H9 (cell line): ENCODE results near the gene SOD1. TPM values are rescaled to one million over a fixed set of nuclear protein-coding genes. Genes with fewer than 3 reads are reported as not detected.

Experiments used
- DNase-seq: peaks from one replicate; pipeline ENCODE4 v3.0.0-alpha.2; 2017
- H2AFZ ChIP-seq: one replicate; pipeline ENCODE4 v1.6.1; 2013; ENCODE audit warnings: mild to moderate bottlenecking, low read length, control low read depth, moderate library complexity
- H2AK5ac ChIP-seq: 2 replicates; pipeline ENCODE4 v1.6.1; 2013; ENCODE audit warnings: low read length, control low read depth, mixed read lengths; ENCODE audit not compliant: insufficient read length
- H2BK120ac ChIP-seq: one replicate; pipeline ENCODE4 v1.6.1; 2013; ENCODE audit warnings: low read depth, mild to moderate bottlenecking, low read length, control low read depth, inconsistent platforms; ENCODE audit not compliant: poor library complexity, severe bottlenecking
- H2BK12ac ChIP-seq: 2 replicates; pipeline ENCODE4 v1.6.1; 2013; ENCODE audit warnings: low read length, control low read depth, mixed read lengths, low read depth; ENCODE audit not compliant: insufficient read length
- H2BK15ac ChIP-seq: 2 replicates; pipeline ENCODE4 v1.6.1; 2013; ENCODE audit warnings: low read depth, low read length, control low read depth
- H2BK20ac ChIP-seq: one replicate; pipeline ENCODE4 v1.6.1; 2013; ENCODE audit warnings: low read depth, mild to moderate bottlenecking, low read length, control low read depth, inconsistent platforms; ENCODE audit not compliant: poor library complexity, severe bottlenecking
- H2BK5ac ChIP-seq: 2 replicates; pipeline ENCODE4 v1.6.1; 2013; ENCODE audit warnings: low read length, control low read depth, mixed read lengths; ENCODE audit not compliant: insufficient read length
- H3K14ac ChIP-seq: 2 replicates; pipeline ENCODE4 v1.6.1; 2013; ENCODE audit warnings: low read length, control low read depth; ENCODE audit not compliant: insufficient read depth
- H3K18ac ChIP-seq: 2 replicates; pipeline ENCODE4 v1.6.1; 2013; ENCODE audit warnings: low read depth, mild to moderate bottlenecking, mixed read lengths, low read length, control low read depth; ENCODE audit not compliant: insufficient read length
- H3K23ac ChIP-seq: 2 replicates; pipeline ENCODE4 v1.6.1; 2013; ENCODE audit warnings: low read length, control low read depth, mixed read lengths, low read depth; ENCODE audit not compliant: insufficient read length
- H3K23me2 ChIP-seq: 2 replicates; pipeline ENCODE4 v1.6.1; 2013; ENCODE audit warnings: low read depth, mild to moderate bottlenecking, mixed read lengths, low read length, control low read depth; ENCODE audit not compliant: insufficient read length, poor library complexity, severe bottlenecking
- H3K27ac ChIP-seq: 2 replicates; pipeline ENCODE4 v1.5.1; 2013; ENCODE audit warnings: low read length, control low read depth, mixed read lengths, low read depth; ENCODE audit not compliant: insufficient read length
- H3K27me3 ChIP-seq: 2 replicates; pipeline ENCODE4 v1.6.1; 2013; ENCODE audit warnings: low read length, control low read depth, inconsistent platforms; ENCODE audit not compliant: insufficient read depth
- H3K4ac ChIP-seq: 2 replicates; pipeline ENCODE4 v1.6.1; 2013; ENCODE audit warnings: low read depth, mild to moderate bottlenecking, control low read depth, inconsistent platforms, low read length, moderate library complexity
- H3K4me1 ChIP-seq: 2 replicates; pipeline ENCODE4 v1.6.1; 2013; ENCODE audit warnings: low read length, control low read depth, inconsistent platforms; ENCODE audit not compliant: insufficient read depth
- H3K4me2 ChIP-seq: 2 replicates; pipeline ENCODE4 v1.6.1; 2013; ENCODE audit warnings: low read length, control low read depth, mixed read lengths; ENCODE audit not compliant: insufficient read length, insufficient read depth
- H3K56ac ChIP-seq: 2 replicates; pipeline ENCODE4 v1.6.1; 2013; ENCODE audit warnings: low read depth, mild to moderate bottlenecking, mixed read lengths, low read length, control low read depth; ENCODE audit not compliant: insufficient read length
- H3K79me1 ChIP-seq: 2 replicates; pipeline ENCODE4 v1.6.1; 2013; ENCODE audit warnings: low read depth, mild to moderate bottlenecking, moderate library complexity, low read length, control low read depth, inconsistent platforms; ENCODE audit not compliant: insufficient read depth, poor library complexity, severe bottlenecking
- H3K79me2 ChIP-seq: 2 replicates; pipeline ENCODE4 v1.6.1; 2013; ENCODE audit warnings: low read length, control low read depth, inconsistent platforms; ENCODE audit not compliant: insufficient read depth
- H3K9ac ChIP-seq: 2 replicates; pipeline ENCODE4 v1.6.1; 2013; ENCODE audit warnings: low read length, control low read depth, mixed read lengths; ENCODE audit not compliant: insufficient read length; ENCODE audit errors: extremely low read depth
- H3K9me3 ChIP-seq: one replicate; pipeline ENCODE4 v1.6.1; 2013; ENCODE audit warnings: low read depth, low read length, inconsistent platforms; ENCODE audit not compliant: control insufficient read depth
- H3T11ph ChIP-seq: one replicate; pipeline ENCODE4 v1.6.1; 2013; ENCODE audit warnings: mild to moderate bottlenecking, low read length, control low read depth, inconsistent platforms
- H4K20me1 ChIP-seq: one replicate; pipeline ENCODE4 v1.6.1; 2013; ENCODE audit not compliant: control insufficient read depth, insufficient read length, insufficient read depth
- H4K5ac ChIP-seq: 2 replicates; pipeline ENCODE4 v1.6.1; 2013; ENCODE audit warnings: low read depth, mild to moderate bottlenecking, mixed read lengths, low read length, control low read depth; ENCODE audit not compliant: insufficient read length
- H4K8ac ChIP-seq: replicated peaks from 2 replicates; pipeline ENCODE4 v1.6.1; 2013; ENCODE audit warnings: low read length, control low read depth, mixed read lengths, low read depth; ENCODE audit not compliant: insufficient read length
- H4K91ac ChIP-seq: 2 replicates; pipeline ENCODE4 v1.6.1; 2013; ENCODE audit warnings: low read depth, mild to moderate bottlenecking, moderate library complexity, mixed read lengths, low read length, control low read depth; ENCODE audit not compliant: insufficient read length
- H3K27ac Mint-ChIP-seq, 3 experiments: 2 replicates in 2 of 3; 3 replicates in 1 of 3; pipeline ENCODE4 v1.8.0; 2020 to 2021; ENCODE audit warnings: mixed read lengths in 3 of 3, mild to moderate bottlenecking in 1 of 3, moderate library complexity in 1 of 3
- H3K27me3 Mint-ChIP-seq: 2 replicates; pipeline ENCODE4 v1.8.0; 2021; ENCODE audit warnings: low read depth, mild to moderate bottlenecking, moderate library complexity, mixed read lengths
- H3K36me3 Mint-ChIP-seq, 3 experiments: 2 replicates in 2 of 3; 3 replicates in 1 of 3; pipeline ENCODE4 v1.8.0; 2020 to 2021; ENCODE audit warnings: low read depth in 3 of 3, mixed read lengths in 3 of 3; ENCODE audit not compliant: insufficient read depth in 1 of 3
- H3K4me1 Mint-ChIP-seq, 2 experiments: 2 replicates each; pipeline ENCODE4 v1.8.0; 2020; ENCODE audit warnings: mixed read lengths in 2 of 2
- H3K4me3 Mint-ChIP-seq, 2 experiments: 2 replicates in 1 of 2; 3 replicates in 1 of 2; pipeline ENCODE4 v1.8.0; 2020 to 2021; ENCODE audit warnings: mild to moderate bottlenecking in 2 of 2, mixed read lengths in 2 of 2, moderate library complexity in 1 of 2
- H3K9me3 Mint-ChIP-seq, 2 experiments: 2 replicates in 1 of 2; 3 replicates in 1 of 2; pipeline ENCODE4 v1.8.0; 2020; ENCODE audit warnings: mild to moderate bottlenecking in 2 of 2, mixed read lengths in 2 of 2, moderate library complexity in 1 of 2
- CTCF ChIP-seq: fragments of 200-600 bp; sonication (generic); conservative IDR thresholded peaks from 3 replicates; pipeline ENCODE4 v1.8.0; 2021; ENCODE audit warnings: antibody characterized with exemption, mild to moderate bottlenecking
- WGBS: extraction: QIAGEN DNeasy Blood & Tissue Kit; methylation state at CpG from one replicate; pipeline ENCODE4 v1.1.7; 2013; ENCODE audit warnings: missing lambda C conversion rate, low lambda C conversion rate, mixed read lengths; ENCODE audit not compliant: insufficient read length; ENCODE audit errors: extremely low coverage; 5-methylcytosine and 5-hydroxymethylcytosine counted together
- total RNA-seq: library from RNA; stranded (reverse); gene quantifications from 2 replicates; pipeline ENCODE4 v1.2.1, GENCODE V29; 2021

The SOD1 gene
- total RNA-seq, 1 experiment from 2014 or later, result 201 TPM

DNA sequence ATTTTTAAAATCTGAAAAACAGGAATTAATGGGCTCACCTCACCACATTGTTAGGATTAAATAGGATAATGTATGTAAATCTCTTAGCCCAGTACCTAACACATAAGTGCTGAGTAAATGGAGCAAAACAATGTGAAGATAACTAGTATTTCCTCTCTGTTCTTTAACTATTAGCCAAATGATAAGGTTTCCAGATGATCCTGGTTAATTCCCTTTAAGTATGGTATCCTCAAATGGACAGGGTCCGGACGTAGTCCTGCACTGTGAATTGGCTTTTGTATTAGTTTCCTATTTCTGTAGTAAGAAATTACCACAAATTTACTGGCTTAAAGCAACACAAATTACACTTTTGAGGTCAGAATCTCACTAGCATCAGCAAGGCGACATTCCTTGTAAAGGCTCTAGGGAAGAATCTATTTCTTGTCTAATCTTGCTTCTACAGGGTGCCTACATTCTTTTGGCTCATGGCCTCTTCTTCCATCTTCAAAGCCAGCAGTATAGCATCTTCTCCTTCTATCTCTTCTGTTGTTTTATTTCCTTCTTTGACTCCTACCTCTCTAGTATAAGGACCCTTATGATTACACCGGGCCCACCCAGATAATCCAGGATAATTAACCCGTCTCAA, 55.4 kb downstream of the SOD1 start:
- no peak overlapping the region for H2AK5ac ChIP-seq
- no peaks in the 10 kb centered on the region for H4K20me1 ChIP-seq
- H3K4me1 ChIP-seq, result no peaks in the 10 kb centered on the region
- H2AFZ ChIP-seq, result no peak overlapping the region
- H3K79me2 ChIP-seq, result peaks cover 51% of the 10 kb centered on the region
- H2BK15ac ChIP-seq, result no peak overlapping the region
- no peak overlapping the region for H2BK20ac ChIP-seq
- H4K8ac ChIP-seq, result no peak overlapping the region
- no peak overlapping the region for H3K9ac ChIP-seq
- no peak overlapping the region for H3K56ac ChIP-seq
- no peak overlapping the region for H3K14ac ChIP-seq
- no peak overlapping the region for H2BK12ac ChIP-seq
- Mint-ChIP-seq H3K27ac (peak overlapping the region in 1 of 3 experiments; percentile 63; a peak in 4 of 7 replicates), H3K9me3 (no peaks in the 10 kb centered on the region; a peak in 1 of 5 replicates), H3K4me1 (peaks cover 64 to 75% of the 10 kb centered on the region in 2 experiments), H3K36me3 (peaks cover 0 to 8% (median 5%) of the 10 kb centered on the region in 3 experiments; a peak in 4 of 7 replicates), H3K4me3 (no peak overlapping the region), H3K27me3 (no peaks in the 10 kb centered on the region; the same call in 1 of the 2 replicates)
- H4K91ac ChIP-seq, result no peak overlapping the region
- no peak for TF ChIP-seq CTCF
- H4K5ac ChIP-seq, result no peak overlapping the region
- H3K4me2 ChIP-seq, result no peak overlapping the region
- H3K23me2 ChIP-seq, result no peaks in the 10 kb centered on the region
- H3K4ac ChIP-seq, result no peak overlapping the region
- no peak overlapping the region for H3K18ac ChIP-seq
- no peak overlapping the region for H2BK5ac ChIP-seq
- no peaks in the 10 kb centered on the region for H3K9me3 ChIP-seq
- no CpG with 5 or more reads among the region's 5 CpGs for WGBS
- peaks cover 2% of the 10 kb centered on the region for H3K79me1 ChIP-seq
- H3K23ac ChIP-seq, result no peak overlapping the region
- no peak overlapping the region for H2BK120ac ChIP-seq
- no peak overlapping the region for H3T11ph ChIP-seq
- no peaks in the 10 kb centered on the region for H3K27me3 ChIP-seq
- no peak overlapping the region for H3K27ac ChIP-seq
- DNase-seq, result no peak
